H1 (cell line): ENCODE measurements around the gene SEMA6D. TPM values are rescaled to one million over a fixed set of nuclear protein-coding genes. Genes with fewer than 3 reads are reported as not detected.
A peak's percentile ranks its signal among the peaks of the same experiment; 100 is the strongest.

ENCODE experiments used
- CTCF ChIA-PET: fragments of 300-600 bp; sonication (Branson Sonifier 250); formaldehyde crosslinking; loops from one replicate; lab custom pipeline; 2021; ENCODE audit not compliant: partially characterized antibody; lab: Charles Lee
- POLR2A ChIA-PET: fragments of 300-600 bp; sonication (Branson Sonifier 250); formaldehyde crosslinking; loops from one replicate; lab custom pipeline; 2021; ENCODE audit warnings: inconsistent platforms; ENCODE audit not compliant: partially characterized antibody; lab: Charles Lee
- DNase-seq, 2 experiments: peaks; one replicate each; pipeline versions ENCODE4 v3.0.0 to v3.0.0-alpha.2; 2010 to 2022; ENCODE audit warnings: low spot score in 2 of 2, low read depth in 1 of 2, mixed read lengths in 1 of 2
- FAIRE-seq: peaks from 2 replicates; lab custom pipeline; 2011; peaks lifted over from hg19 to GRCh38; lab: Jason Lieb, UNC
- H2AFZ ChIP-seq: 2 replicates; pipeline ENCODE4 v1.8.1; 2012; ENCODE audit warnings: low read length, inconsistent platforms
- H2AK5ac ChIP-seq: 2 replicates; pipeline ENCODE4 v1.6.1; 2013; ENCODE audit warnings: low read depth, low read length
- H2BK120ac ChIP-seq: replicated peaks from 2 replicates; pipeline ENCODE3; 2013; ENCODE audit warnings: low read depth, low read length, inconsistent platforms
- H2BK12ac ChIP-seq: 2 replicates; pipeline ENCODE4 v1.6.1; 2013; ENCODE audit warnings: low read depth, low read length
- H2BK15ac ChIP-seq: 2 replicates; pipeline ENCODE4 v1.6.1; 2013; ENCODE audit warnings: low read length
- H2BK20ac ChIP-seq: 2 replicates; pipeline ENCODE4 v1.6.1; 2013; ENCODE audit warnings: low read length
- H2BK5ac ChIP-seq: 2 replicates; pipeline ENCODE4 v1.6.1; 2013; ENCODE audit warnings: low read depth, low read length
- H3K14ac ChIP-seq: 2 replicates; pipeline ENCODE4 v1.6.1; 2013; ENCODE audit warnings: inconsistent platforms; ENCODE audit not compliant: insufficient read length
- H3K18ac ChIP-seq: 2 replicates; pipeline ENCODE4 v1.6.1; 2013; ENCODE audit warnings: low read length; ENCODE audit errors: extremely low read depth
- H3K23ac ChIP-seq: 2 replicates; pipeline ENCODE4 v1.6.1; 2013; ENCODE audit warnings: inconsistent platforms; ENCODE audit not compliant: insufficient read length
- H3K23me2 ChIP-seq: 2 replicates; pipeline ENCODE4 v1.6.1; 2013; ENCODE audit warnings: low read depth, low read length
- H3K27ac ChIP-seq: 2 replicates; pipeline ENCODE4 v1.6.1; 2011; ENCODE audit warnings: low read depth, low read length, inconsistent platforms
- H3K27me3 ChIP-seq, 4 experiments: replicated peaks in 1 of 4; 1 replicate in 1 of 4; 2 replicates in 3 of 4; pipeline versions ENCODE4 v1.6.1 to v1.8.1; 2011 to 2013; ENCODE audit warnings: low read length in 3 of 4, mild to moderate bottlenecking in 3 of 4, inconsistent platforms in 2 of 4, mixed read lengths in 2 of 4, moderate library complexity in 1 of 4; ENCODE audit not compliant: control insufficient read depth in 3 of 4, insufficient read depth in 3 of 4; ENCODE audit errors: extremely low read depth in 1 of 4
- H3K36me3 ChIP-seq, 4 experiments: 2 replicates each; pipeline versions ENCODE4 v1.6.1 to v1.8.1; 2011 to 2013; ENCODE audit warnings: mild to moderate bottlenecking in 4 of 4, low read length in 3 of 4, moderate library complexity in 2 of 4, control low read depth in 1 of 4, inconsistent platforms in 1 of 4; ENCODE audit not compliant: insufficient read depth in 4 of 4, control insufficient read depth in 2 of 4
- H3K4ac ChIP-seq: replicated peaks from 2 replicates; pipeline ENCODE3; 2013; ENCODE audit warnings: low read length, low read depth, mixed read lengths, inconsistent platforms; ENCODE audit not compliant: insufficient read length
- H3K4me1 ChIP-seq, 4 experiments: replicated peaks in 1 of 4; 1 replicate in 1 of 4; 2 replicates in 3 of 4; pipeline versions ENCODE4 v1.6.1 to v1.8.1; 2011 to 2013; ENCODE audit warnings: low read length in 3 of 4, inconsistent platforms in 2 of 4, mixed read lengths in 1 of 4; ENCODE audit not compliant: insufficient read depth in 4 of 4, control insufficient read depth in 3 of 4
- H3K4me2 ChIP-seq, 2 experiments: 2 replicates each; pipeline versions ENCODE4 v1.6.1 to v1.8.1; 2011 to 2013; ENCODE audit warnings: low read depth in 2 of 2, low read length in 2 of 2, control low read depth in 1 of 2, inconsistent platforms in 1 of 2, mild to moderate bottlenecking in 1 of 2; ENCODE audit not compliant: insufficient read depth in 1 of 2
- H3K4me3 ChIP-seq, 4 experiments: fragments of 200-600, 300-600 bp in 1 of 4; sonication (generic), shearing (Covaris generic), sonication (Bioruptor Twin) in 1 of 4; 2 replicates each; pipeline versions ENCODE4 v1.5.1 to v1.8.1; 2011 to 2016; ENCODE audit warnings: low read length in 4 of 4, low read depth in 3 of 4, control low read depth in 2 of 4, inconsistent platforms in 2 of 4, mild to moderate bottlenecking in 2 of 4, mixed read lengths in 1 of 4, moderate library complexity in 1 of 4; ENCODE audit not compliant: insufficient read depth in 2 of 4; ENCODE audit errors: extremely low read depth in 1 of 4
- H3K56ac ChIP-seq: replicated peaks from 2 replicates; pipeline ENCODE3; 2013; ENCODE audit warnings: low read depth, mild to moderate bottlenecking, mixed read lengths, low read length, inconsistent platforms; ENCODE audit not compliant: insufficient read length
- H3K79me1 ChIP-seq: 2 replicates; pipeline ENCODE4 v1.6.1; 2013; ENCODE audit warnings: low read depth, low read length, control low read depth
- H3K79me2 ChIP-seq, 2 experiments: 2 replicates each; pipeline versions ENCODE4 v1.6.1 to v1.8.1; 2012 to 2013; ENCODE audit warnings: low read length in 2 of 2, mild to moderate bottlenecking in 2 of 2, inconsistent platforms in 1 of 2; ENCODE audit not compliant: insufficient read depth in 2 of 2, control insufficient read depth in 1 of 2
- H3K9ac ChIP-seq, 4 experiments: replicated peaks in 1 of 4; 1 replicate in 1 of 4; 2 replicates in 3 of 4; pipeline versions ENCODE4 v1.6.1 to v1.8.1; 2011 to 2013; ENCODE audit warnings: low read depth in 3 of 4, low read length in 3 of 4, control low read depth in 2 of 4, mild to moderate bottlenecking in 2 of 4, moderate library complexity in 2 of 4, inconsistent platforms in 1 of 4; ENCODE audit errors: extremely low read depth in 1 of 4
- H3K9me3 ChIP-seq, 2 experiments: 2 replicates each; pipeline versions ENCODE4 v1.6.1 to v1.8.1; 2012 to 2013; ENCODE audit warnings: mild to moderate bottlenecking in 2 of 2, moderate library complexity in 2 of 2, control low read depth in 1 of 2, inconsistent platforms in 1 of 2, low read depth in 1 of 2, low read length in 1 of 2, mixed read lengths in 1 of 2; ENCODE audit not compliant: insufficient read depth in 2 of 2
- H4K20me1 ChIP-seq, 2 experiments: replicated peaks in 1 of 2; 2 replicates each; pipeline versions ENCODE3 to v1.8.1; 2011 to 2013; ENCODE audit warnings: inconsistent platforms in 2 of 2, low read length in 2 of 2, mild to moderate bottlenecking in 1 of 2; ENCODE audit not compliant: insufficient read depth in 2 of 2, control insufficient read depth in 1 of 2
- H4K5ac ChIP-seq: 2 replicates; pipeline ENCODE4 v1.6.1; 2013; ENCODE audit warnings: low read length, low read depth, mixed read lengths, inconsistent platforms; ENCODE audit not compliant: insufficient read length
- H4K8ac ChIP-seq: 2 replicates; pipeline ENCODE4 v1.8.0; 2013; ENCODE audit warnings: mild to moderate bottlenecking, moderate library complexity, low read length, inconsistent platforms; ENCODE audit not compliant: insufficient read depth; ENCODE audit errors: extremely low read depth
- H4K91ac ChIP-seq: replicated peaks from 2 replicates; pipeline ENCODE3; 2013; ENCODE audit warnings: low read length, mixed read lengths, inconsistent platforms; ENCODE audit not compliant: insufficient read length
- CBX8 ChIP-seq: fragments of 300-800, 300-1000 bp; sonication (generic); IDR thresholded peaks from 2 replicates; pipeline ENCODE4 v1.7.1; 2016; ENCODE audit warnings: low read depth, low read length, borderline replicate concordance
- CREB1 ChIP-seq: IDR thresholded peaks from 2 replicates; pipeline ENCODE4 v1.6.1; 2012; ENCODE audit warnings: inconsistent platforms
- POLR2A ChIP-seq, 2 experiments: IDR thresholded peaks; 1 replicate in 1 of 2; 2 replicates in 1 of 2; pipeline ENCODE4 v1.6.1; 2011; ENCODE audit warnings: low read depth in 2 of 2, low read length in 2 of 2, mild to moderate bottlenecking in 2 of 2; ENCODE audit errors: control extremely low read depth in 1 of 2
- RAD21 ChIP-seq, 2 experiments: IDR thresholded peaks in 1 of 2; conservative IDR thresholded peaks in 1 of 2; 2 replicates each; pipeline ENCODE4 v1.6.1; 2011; ENCODE audit warnings: low read depth in 2 of 2, low read length in 2 of 2, improper control_type of control experiment in 1 of 2, inconsistent platforms in 1 of 2, mild to moderate bottlenecking in 1 of 2, moderate library complexity in 1 of 2
- SP1 ChIP-seq: IDR thresholded peaks from 2 replicates; pipeline ENCODE4 v1.6.1; 2011; ENCODE audit warnings: low read depth, low read length
- TBP ChIP-seq: IDR thresholded peaks from 2 replicates; pipeline ENCODE4 v1.6.1; 2011; ENCODE audit warnings: low read depth, low read length, improper control_type of control experiment
- WGBS, 2 experiments: shearing (Covaris generic) in 1 of 2; methylation state at CpG; one replicate each; pipeline versions ENCODE4 v1.1.6 to v1.1.7; 2013 to 2015; ENCODE audit warnings: low lambda C conversion rate in 2 of 2, mixed read lengths in 2 of 2, inconsistent platforms in 1 of 2, low coverage in 1 of 2, missing lambda C conversion rate in 1 of 2; ENCODE audit not compliant: insufficient replicate concordance in 2 of 2, insufficient coverage in 1 of 2, insufficient read length in 1 of 2; ENCODE audit errors: extremely low coverage in 1 of 2, missing lambda C conversion rate in 1 of 2; 5-methylcytosine and 5-hydroxymethylcytosine counted together
- polyA plus RNA-seq, 7 experiments: library from polyadenylated mRNA; depleted of rRNA in 3 of 7; stranded (reverse) in 5 of 7; unstranded in 2 of 7; fragments of >200 nt in 5 of 7; fragments of 200-250 nt in 2 of 7; gene quantifications; 1 replicate in 5 of 7; 2 replicates in 1 of 7; 4 replicates in 1 of 7; pipeline versions ENCODE4 v1.2.1 to v1.2.3, GENCODE V29; 2011 to 2013; ENCODE audit warnings: missing spikeins in 2 of 7, mixed read lengths in 2 of 7
- total RNA-seq: library from RNA; stranded (reverse); fragmentation: NEBNext Ultra II Directional; extraction: Animal tissue kit (Norgen Biotek cat#: 25700); gene quantifications from 2 replicates; pipeline ENCODE4 v1.2.1, GENCODE V29; 2021
- TF ChIP-seq, protein P1 (sequence below), 3 experiments: IDR thresholded peaks; 1 replicate in 2 of 3; 2 replicates in 1 of 3; pipeline versions ENCODE4 v1.5.1 to v1.6.1; 2011; ENCODE audit warnings: low read length in 3 of 3, mild to moderate bottlenecking in 3 of 3, inconsistent platforms in 2 of 3, low read depth in 1 of 3, moderate library complexity in 1 of 3; ENCODE audit not compliant: insufficient read depth in 1 of 3; ENCODE audit errors: control extremely low read depth in 1 of 3

The SEMA6D gene
- total and polyA plus RNA-seq, 2 of the 8 experiments (the other 6 are each of a cell fraction or from before 2014, with no cell fraction given) = 2.2 to 3.8 TPM

DNA sequence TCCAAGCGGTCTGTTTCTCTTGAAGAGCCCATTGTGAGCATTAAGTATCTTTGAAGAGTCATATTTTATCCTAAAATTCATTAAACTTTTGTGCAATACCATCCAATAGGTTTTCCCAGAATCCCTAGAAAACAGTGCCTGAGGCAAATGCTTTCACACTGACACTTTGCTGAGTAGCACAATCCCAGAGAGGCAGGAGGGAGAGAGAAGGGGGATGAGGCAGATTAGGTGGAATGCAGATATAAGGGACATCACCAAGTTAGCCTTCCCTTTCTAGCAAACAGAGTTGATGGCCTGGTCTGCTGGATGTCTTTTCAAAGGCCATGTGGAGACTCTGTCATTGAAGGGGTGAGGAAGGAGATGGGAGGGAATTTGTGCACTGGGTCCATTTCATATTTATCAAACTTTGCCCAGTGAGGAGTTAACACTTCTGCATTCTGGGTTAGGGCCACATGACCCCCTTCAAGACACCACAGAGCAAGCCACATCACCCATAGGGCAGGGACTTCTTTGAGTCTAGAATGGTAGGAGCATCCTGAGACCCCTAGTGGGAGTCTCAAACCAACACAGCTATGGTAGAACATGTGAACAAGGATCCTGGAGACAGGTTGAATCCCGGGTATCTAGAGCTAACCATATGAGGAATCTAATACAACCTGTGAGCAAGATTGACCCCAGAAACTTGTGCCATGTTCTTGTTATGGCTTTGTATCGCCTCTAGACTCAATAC, 32.0 kb upstream of the SEMA6D start:
- no peak for TF ChIP-seq POLR2A (IDR thresholded peaks at IDR 0.05; ENCODE audit: control extremely low read depth in 1 of 2, low read depth in 2 of 2, low read length in 2 of 2)
- no peak for TF ChIP-seq SP1
- TF ChIP-seq, protein P1, sequence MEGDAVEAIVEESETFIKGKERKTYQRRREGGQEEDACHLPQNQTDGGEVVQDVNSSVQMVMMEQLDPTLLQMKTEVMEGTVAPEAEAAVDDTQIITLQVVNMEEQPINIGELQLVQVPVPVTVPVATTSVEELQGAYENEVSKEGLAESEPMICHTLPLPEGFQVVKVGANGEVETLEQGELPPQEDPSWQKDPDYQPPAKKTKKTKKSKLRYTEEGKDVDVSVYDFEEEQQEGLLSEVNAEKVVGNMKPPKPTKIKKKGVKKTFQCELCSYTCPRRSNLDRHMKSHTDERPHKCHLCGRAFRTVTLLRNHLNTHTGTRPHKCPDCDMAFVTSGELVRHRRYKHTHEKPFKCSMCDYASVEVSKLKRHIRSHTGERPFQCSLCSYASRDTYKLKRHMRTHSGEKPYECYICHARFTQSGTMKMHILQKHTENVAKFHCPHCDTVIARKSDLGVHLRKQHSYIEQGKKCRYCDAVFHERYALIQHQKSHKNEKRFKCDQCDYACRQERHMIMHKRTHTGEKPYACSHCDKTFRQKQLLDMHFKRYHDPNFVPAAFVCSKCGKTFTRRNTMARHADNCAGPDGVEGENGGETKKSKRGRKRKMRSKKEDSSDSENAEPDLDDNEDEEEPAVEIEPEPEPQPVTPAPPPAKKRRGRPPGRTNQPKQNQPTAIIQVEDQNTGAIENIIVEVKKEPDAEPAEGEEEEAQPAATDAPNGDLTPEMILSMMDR (IDR thresholded peaks at IDR 0.05; ENCODE audit: control extremely low read depth in 1 of 3, insufficient read depth in 1 of 3, low read depth in 1 of 3, low read length in 3 of 3) = peak in 1 of 3 experiments; percentile 12; a peak in 1 of 4 replicates
- no peak for TF ChIP-seq TBP
- TF ChIP-seq CBX8 = no peak
- peak; percentile 20 to 43; a peak in 2 of 4 replicates for TF ChIP-seq RAD21 (IDR thresholded peaks at IDR 0.05 in 1 of 2, conservative IDR thresholded peaks at IDR 0.05 in 1 of 2; ENCODE audit: low read depth in 2 of 2, low read length in 2 of 2)
- no peak for TF ChIP-seq CREB1
- Histone ChIP-seq H3K4me3 (no peak overlapping the region), H2BK12ac (no peak overlapping the region), H2AFZ (no peak overlapping the region), H3K27me3 (no peaks in the 10 kb centered on the region), H3K4ac (no peak overlapping the region), H3K27ac (no peak overlapping the region), H2BK120ac (no peak overlapping the region), H4K20me1 (no peaks in the 10 kb centered on the region), H3K4me1 (no peaks in the 10 kb centered on the region), H3K56ac (no peak overlapping the region), H2BK15ac (no peak overlapping the region), H3K23me2 (no peaks in the 10 kb centered on the region), H4K91ac (no peak overlapping the region), H3K9ac (no peak overlapping the region), H4K5ac (no peak overlapping the region), H2BK5ac (no peak overlapping the region), H3K18ac (no peak overlapping the region), H3K9me3 (no peaks in the 10 kb centered on the region), H3K36me3 (no peaks in the 10 kb centered on the region), H2BK20ac (no peak overlapping the region), H2AK5ac (no peak overlapping the region), H3K79me1 (no peaks in the 10 kb centered on the region), H3K79me2 (no peaks in the 10 kb centered on the region), H3K23ac (no peak overlapping the region), H4K8ac (no peak overlapping the region), H3K4me2 (no peak overlapping the region), H3K14ac (no peak overlapping the region)
- FAIRE-seq (no peak), DNase-seq (no peak)
- ChIA-PET CTCF (interaction anchor here (0.6 to 1.3 kb wide), 3 partner anchors 9 to 173 kb away, joined by 3 to 4 read pairs (median 3); no protein-coding TSS in a partner anchor), POLR2A (no interaction called here)
- 82% methylated on average over 3 of the region's 3 CpGs; no CpG with 5 or more reads in 1 of the 2 experiments for WGBS, 2 experiments
